HCT116 (cell line): Measurements from ENCODE around the gene RNF25. TPM values are rescaled to one million over a fixed set of nuclear protein-coding genes. Genes with fewer than 3 reads are reported as not detected.

Experiments
- total RNA-seq: library from RNA; stranded (reverse); gene quantifications from one replicate; pipeline ENCODE4 v1.2.1, GENCODE V29; 2021; ENCODE audit not compliant: unreplicated experiment

RNF25 gene
- total RNA-seq, 1 experiment from 2014 or later, result 23.4 TPM

Other genes starting within 250 kb of the RNF25 start
- 23.5 TPM for gene USP37, start 103.7 kb downstream of the RNF25 start, total RNA-seq
- gene CNOT9, start 103.2 kb downstream of the RNF25 start, total RNA-seq, result 65.7 TPM
- 0.64 TPM for gene PLCD4, start 64.1 kb downstream of the RNF25 start, total RNA-seq
- gene ZNF142, start 12.4 kb downstream of the RNF25 start, total RNA-seq, result 29.2 TPM
- gene BCS1L, start 12.3 kb downstream of the RNF25 start, total RNA-seq, result 57.4 TPM
- 45.5 TPM for gene STK36, start 84 bp upstream of the RNF25 start, total RNA-seq
- gene TTLL4, start 38.8 kb upstream of the RNF25 start, total RNA-seq, result 53.0 TPM
- 1.6 TPM for gene CYP27A1, start 110.1 kb upstream of the RNF25 start, total RNA-seq
- not detected for gene PRKAG3, start 159.8 kb upstream of the RNF25 start, total RNA-seq
- 1.4 TPM for gene WNT6, start 187.8 kb upstream of the RNF25 start, total RNA-seq
- gene WNT10A, start 208.8 kb upstream of the RNF25 start, total RNA-seq, result 1.5 TPM